Fibroblast of the aortic adventitia (primary cell): ENCODE data around the gene CTCF. TPM values are rescaled to one million over a fixed set of nuclear protein-coding genes. Genes with fewer than 3 reads are reported as not detected.
"Not testable (repeated sequence)": the region's sequence is repeated elsewhere in the genome, so short reads cannot be mapped to it uniquely, and the experiment has no call there.

Experiments used
- DNase-seq: peaks from one replicate; pipeline ENCODE4 v3.0.0-alpha.2; 2010; ENCODE audit warnings: low read depth
- H3K4me3 ChIP-seq: 2 replicates; pipeline ENCODE4 v1.5.1; 2011; ENCODE audit warnings: low read depth, mild to moderate bottlenecking, control low read depth, low read length, moderate library complexity
- total RNA-seq: library from RNA; depleted of rRNA; stranded (reverse); fragments of >200 nt; gene quantifications from 2 replicates; pipeline ENCODE4 v1.2.3, GENCODE V29; 2012; ENCODE audit warnings: low replicate concordance
- TF ChIP-seq, protein P1 (sequence below): IDR thresholded peaks from 2 replicates; pipeline ENCODE4 v1.5.1; 2011; ENCODE audit warnings: mild to moderate bottlenecking, low read length, control low read depth, inconsistent platforms; ENCODE audit not compliant: insufficient read depth

CTCF gene
- total RNA-seq, 1 donor, result 34.3 TPM

DNA sequence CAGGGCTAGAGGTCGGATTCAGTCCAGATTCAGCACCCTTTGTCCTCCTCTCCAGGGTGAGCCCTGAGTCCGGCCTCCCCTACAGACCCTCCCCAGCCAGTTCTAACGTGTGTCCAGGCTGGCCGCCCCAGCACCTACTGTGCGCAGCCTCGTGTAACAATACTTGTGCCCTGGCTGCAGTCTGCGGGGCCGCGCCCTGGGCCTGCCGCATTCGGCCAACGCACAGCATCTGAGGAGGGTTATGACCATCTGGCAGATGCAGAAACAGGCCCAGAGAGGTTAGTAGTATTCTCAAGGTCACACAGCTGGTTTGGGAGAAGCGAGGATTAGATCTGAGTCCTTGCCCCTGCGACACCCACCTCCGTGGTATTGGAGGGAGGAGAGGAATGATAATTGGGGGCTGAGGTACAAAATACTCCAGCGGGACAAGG, 32.7 kb upstream of the CTCF start:
- DNase-seq, result no peak
- peak overlapping the region; percentile 89 for H3K4me3 ChIP-seq
- TF ChIP-seq, protein P1, sequence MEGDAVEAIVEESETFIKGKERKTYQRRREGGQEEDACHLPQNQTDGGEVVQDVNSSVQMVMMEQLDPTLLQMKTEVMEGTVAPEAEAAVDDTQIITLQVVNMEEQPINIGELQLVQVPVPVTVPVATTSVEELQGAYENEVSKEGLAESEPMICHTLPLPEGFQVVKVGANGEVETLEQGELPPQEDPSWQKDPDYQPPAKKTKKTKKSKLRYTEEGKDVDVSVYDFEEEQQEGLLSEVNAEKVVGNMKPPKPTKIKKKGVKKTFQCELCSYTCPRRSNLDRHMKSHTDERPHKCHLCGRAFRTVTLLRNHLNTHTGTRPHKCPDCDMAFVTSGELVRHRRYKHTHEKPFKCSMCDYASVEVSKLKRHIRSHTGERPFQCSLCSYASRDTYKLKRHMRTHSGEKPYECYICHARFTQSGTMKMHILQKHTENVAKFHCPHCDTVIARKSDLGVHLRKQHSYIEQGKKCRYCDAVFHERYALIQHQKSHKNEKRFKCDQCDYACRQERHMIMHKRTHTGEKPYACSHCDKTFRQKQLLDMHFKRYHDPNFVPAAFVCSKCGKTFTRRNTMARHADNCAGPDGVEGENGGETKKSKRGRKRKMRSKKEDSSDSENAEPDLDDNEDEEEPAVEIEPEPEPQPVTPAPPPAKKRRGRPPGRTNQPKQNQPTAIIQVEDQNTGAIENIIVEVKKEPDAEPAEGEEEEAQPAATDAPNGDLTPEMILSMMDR, result no peak

DNA sequence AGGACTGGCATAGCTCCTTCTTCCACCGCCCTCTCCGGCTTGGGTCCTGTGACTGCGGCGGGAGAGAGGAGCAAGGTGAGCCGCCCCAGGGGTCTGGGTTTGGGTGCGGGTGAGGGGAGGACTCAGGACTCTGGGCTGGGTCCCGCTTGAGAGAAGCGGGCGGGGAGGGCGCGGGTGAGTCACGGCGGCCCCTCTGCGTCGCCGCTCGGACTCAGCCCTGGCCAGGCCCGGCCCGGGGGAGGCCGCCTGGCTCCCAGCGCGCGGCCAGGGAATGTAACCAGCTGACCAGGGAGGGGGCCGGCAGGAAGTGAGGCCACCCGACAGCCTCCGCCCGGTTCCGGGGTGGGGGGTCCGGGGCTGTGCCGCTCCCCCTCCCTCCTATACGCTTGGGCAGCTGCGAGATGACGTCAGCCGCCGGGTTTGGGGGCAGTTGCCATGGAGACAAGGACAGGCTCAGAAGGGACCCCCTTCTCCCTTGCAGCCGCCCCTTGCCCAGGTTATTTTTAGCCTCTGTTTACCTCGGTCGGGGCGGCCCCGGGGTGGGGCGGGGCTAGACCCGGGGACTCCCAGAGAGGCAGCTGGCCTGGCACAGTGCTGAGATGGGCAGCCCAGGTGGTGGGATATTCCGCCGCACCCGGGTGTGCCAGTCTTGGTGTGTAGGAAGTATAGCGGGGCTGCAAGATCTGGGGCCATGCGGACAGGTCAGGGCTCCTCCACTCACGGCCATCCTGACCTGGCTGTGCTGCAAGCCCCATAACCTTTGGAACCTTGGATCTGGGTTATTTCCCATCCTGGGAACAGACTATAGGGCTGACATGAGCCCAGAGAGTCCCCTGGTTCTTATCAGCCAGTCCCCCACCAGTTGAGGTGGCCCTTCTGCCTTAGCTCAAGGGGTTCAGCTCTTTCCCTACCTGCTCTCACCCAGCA, 32.0 kb upstream of the CTCF start:
- H3K4me3 ChIP-seq, result peak overlapping the region; percentile 89
- TF ChIP-seq, protein P1, result no peak
- DNase-seq, result peak; percentile 72

DNA sequence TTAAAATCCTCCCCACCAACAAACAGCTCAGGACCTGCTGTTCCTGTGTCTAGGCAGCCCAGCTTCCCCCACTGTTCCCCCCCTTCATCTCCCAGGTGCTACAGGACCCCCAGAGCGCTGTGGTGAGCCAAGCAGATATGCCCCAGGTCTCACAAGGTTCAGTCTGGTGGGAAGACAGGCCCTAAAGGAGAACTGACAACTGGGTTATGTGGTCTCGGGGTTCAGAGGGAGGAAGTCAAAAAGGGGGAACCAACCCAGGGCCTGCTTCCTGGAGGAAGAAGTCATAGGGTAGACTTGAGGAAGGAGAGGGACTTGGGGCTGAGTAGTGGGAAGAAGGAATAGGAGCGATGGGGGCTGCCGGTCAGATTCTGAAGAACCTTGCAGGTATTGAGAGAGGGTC, 31.1 kb upstream of the CTCF start:
- H3K4me3 ChIP-seq, result peak overlapping the region; percentile 89
- no peak for DNase-seq

DNA sequence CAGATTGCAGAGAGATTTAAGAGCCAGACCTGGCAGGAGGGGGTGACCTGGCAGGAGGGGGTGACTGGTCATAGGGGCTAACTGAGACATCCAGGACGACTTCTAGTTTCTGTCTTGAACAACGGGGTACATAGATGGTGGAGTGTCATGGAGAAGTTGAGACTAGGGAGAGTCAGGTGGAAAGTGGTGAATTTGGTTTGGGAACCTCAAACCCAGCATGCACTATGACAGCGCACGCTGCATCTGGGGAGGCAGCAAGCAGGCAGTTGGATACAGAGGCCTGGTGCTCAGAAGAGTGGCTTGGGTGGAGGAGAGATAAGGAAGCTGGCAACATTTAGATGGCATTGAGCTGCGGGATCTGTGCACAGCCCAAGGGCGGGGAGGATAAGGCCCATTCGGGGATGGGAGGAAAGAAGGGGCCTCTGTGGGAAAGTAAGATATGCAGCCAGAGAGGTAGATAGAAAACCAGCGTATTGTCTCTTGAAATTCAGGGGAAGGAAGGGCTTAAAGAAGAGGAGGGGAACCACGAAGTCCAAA, 29.2 kb upstream of the CTCF start:
- no peak overlapping the region for H3K4me3 ChIP-seq
- TF ChIP-seq, protein P1, result no peak
- no peak for DNase-seq

More for the DNA sequence above, 31.1 kb upstream of the CTCF start:
- TF ChIP-seq, protein P1, result no peak

DNA sequence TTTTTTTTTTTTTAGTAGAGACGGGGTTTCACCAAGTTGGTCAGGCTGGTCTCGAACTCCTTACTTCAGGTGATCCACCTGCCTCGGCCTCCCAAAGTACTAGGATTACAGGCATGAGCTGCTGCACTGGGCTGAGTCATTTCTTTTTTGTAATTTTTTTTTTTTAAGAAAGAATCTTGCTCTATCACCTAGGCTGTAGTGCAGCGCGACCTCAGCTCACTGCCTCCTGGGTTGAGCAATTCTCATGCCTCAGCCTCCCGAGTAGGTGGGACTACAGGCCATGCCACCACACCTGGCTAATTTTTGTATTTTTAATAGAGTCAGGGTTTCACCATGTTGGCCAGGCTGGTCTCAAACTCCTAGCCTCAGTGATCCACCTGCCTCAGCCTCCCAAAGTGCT, 28.3 kb upstream of the CTCF start:
- H3K4me3 ChIP-seq, DNase-seq: not testable (repeated sequence)

DNA sequence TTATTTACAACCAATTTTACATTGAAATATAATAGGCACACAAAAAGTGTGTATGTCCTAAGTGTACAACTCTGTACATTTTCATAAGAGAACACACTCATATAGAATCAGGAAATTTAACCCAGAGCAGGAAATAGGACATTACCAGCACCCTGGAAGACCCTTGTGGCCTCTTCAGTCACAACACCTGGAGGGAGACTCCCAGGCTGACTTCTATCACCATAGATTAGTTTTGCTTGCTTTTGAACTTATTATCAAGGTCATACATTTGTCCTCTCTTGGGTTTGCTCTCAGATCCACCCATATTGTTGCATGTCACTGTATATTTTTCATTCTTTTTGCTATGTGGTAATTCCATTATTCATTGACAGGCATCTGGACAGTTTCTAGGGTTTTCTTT, 27.9 kb upstream of the CTCF start:
- no peak for DNase-seq
- H3K4me3 ChIP-seq, result no peak overlapping the region
- TF ChIP-seq, protein P1, result no peak

DNA sequence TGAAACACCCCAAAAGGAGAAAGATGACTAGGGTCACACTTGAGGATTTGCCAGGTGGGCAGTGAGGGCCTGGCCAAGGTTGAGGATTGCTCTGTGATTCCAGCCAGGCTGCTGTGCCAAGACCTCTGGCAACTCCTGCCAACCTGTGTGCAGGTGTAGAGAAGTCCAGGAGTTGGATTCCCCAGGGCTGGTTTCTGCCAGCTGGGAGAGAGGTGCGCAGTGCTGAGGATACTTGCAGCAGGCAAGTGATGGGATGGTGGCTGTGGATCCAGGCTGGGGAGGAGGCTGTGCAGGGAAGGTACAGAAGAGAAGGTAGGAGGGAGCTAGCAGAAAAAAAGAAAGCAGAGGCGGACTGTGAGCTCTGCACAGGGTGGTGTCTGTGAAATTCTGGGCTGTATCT, 27.1 kb upstream of the CTCF start:
- H3K4me3 ChIP-seq, result no peak overlapping the region
- TF ChIP-seq, protein P1, result no peak
- DNase-seq, result no peak
